HEK293 (cell line): Measurements from ENCODE around the gene FGB.

Source experiments
- ZFP41 ChIP-seq: fragments of 450-650 bp; formaldehyde crosslinking; IDR thresholded peaks from 2 replicates; pipeline ENCODE4 v1.5.1; 2016; ENCODE audit warnings: missing biosample characterization, missing genetic modification characterization, borderline replicate concordance
- ZNF223 ChIP-seq: fragments of 450-650 bp; formaldehyde crosslinking; IDR thresholded peaks from 2 replicates; pipeline ENCODE4 v1.5.1; 2016; ENCODE audit warnings: missing biosample characterization, missing genetic modification characterization
- ZNF311 ChIP-seq: fragments of 450-650 bp; formaldehyde crosslinking; IDR thresholded peaks from 2 replicates; pipeline ENCODE4 v1.5.1; 2017; ENCODE audit warnings: missing biosample characterization, missing genetic modification characterization, borderline replicate concordance
- ZNF639 ChIP-seq: fragments of 450-650 bp; formaldehyde crosslinking; IDR thresholded peaks from 2 replicates; pipeline ENCODE4 v1.5.1; 2016; ENCODE audit warnings: missing biosample characterization, missing genetic modification characterization
- TF ChIP-seq, protein P1 (sequence below): fragments of 450-650 bp; formaldehyde crosslinking; IDR thresholded peaks from 2 replicates; pipeline ENCODE4 v1.5.1; 2016; ENCODE audit warnings: missing biosample characterization, missing genetic modification characterization
- TF ChIP-seq, protein P2 (sequence below): fragments of 450-650 bp; formaldehyde crosslinking; IDR thresholded peaks from 2 replicates; pipeline ENCODE4 v1.5.1; 2017; ENCODE audit warnings: missing biosample characterization, missing genetic modification characterization

GRCh38 chr4:154528869-154529268 lies 33.9 kb upstream of the FGB start:
- TF ChIP-seq, protein P1, sequence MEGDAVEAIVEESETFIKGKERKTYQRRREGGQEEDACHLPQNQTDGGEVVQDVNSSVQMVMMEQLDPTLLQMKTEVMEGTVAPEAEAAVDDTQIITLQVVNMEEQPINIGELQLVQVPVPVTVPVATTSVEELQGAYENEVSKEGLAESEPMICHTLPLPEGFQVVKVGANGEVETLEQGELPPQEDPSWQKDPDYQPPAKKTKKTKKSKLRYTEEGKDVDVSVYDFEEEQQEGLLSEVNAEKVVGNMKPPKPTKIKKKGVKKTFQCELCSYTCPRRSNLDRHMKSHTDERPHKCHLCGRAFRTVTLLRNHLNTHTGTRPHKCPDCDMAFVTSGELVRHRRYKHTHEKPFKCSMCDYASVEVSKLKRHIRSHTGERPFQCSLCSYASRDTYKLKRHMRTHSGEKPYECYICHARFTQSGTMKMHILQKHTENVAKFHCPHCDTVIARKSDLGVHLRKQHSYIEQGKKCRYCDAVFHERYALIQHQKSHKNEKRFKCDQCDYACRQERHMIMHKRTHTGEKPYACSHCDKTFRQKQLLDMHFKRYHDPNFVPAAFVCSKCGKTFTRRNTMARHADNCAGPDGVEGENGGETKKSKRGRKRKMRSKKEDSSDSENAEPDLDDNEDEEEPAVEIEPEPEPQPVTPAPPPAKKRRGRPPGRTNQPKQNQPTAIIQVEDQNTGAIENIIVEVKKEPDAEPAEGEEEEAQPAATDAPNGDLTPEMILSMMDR = no peak
- TF ChIP-seq ZFP41 (tag by site-specific recombination) (no peak), ZNF223 (no peak), ZNF311 (tag by site-specific recombination) (no peak), ZNF639 (tag by site-specific recombination) (no peak)
- TF ChIP-seq, protein P2, sequence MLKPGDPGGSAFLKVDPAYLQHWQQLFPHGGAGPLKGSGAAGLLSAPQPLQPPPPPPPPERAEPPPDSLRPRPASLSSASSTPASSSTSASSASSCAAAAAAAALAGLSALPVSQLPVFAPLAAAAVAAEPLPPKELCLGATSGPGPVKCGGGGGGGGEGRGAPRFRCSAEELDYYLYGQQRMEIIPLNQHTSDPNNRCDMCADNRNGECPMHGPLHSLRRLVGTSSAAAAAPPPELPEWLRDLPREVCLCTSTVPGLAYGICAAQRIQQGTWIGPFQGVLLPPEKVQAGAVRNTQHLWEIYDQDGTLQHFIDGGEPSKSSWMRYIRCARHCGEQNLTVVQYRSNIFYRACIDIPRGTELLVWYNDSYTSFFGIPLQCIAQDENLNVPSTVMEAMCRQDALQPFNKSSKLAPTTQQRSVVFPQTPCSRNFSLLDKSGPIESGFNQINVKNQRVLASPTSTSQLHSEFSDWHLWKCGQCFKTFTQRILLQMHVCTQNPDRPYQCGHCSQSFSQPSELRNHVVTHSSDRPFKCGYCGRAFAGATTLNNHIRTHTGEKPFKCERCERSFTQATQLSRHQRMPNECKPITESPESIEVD = no peak
